Measurements from ENCODE around the gene MYRFL. TPM values are rescaled to one million over a fixed set of nuclear protein-coding genes. Genes with fewer than 3 reads are reported as not detected.
A peak's percentile ranks its signal among the peaks of the same experiment; 100 is the strongest.

Gene MYRFL
- polyA plus RNA-seq, 1 of the 3 experiments (the other 2 are of a cell fraction): not detected

DNA sequence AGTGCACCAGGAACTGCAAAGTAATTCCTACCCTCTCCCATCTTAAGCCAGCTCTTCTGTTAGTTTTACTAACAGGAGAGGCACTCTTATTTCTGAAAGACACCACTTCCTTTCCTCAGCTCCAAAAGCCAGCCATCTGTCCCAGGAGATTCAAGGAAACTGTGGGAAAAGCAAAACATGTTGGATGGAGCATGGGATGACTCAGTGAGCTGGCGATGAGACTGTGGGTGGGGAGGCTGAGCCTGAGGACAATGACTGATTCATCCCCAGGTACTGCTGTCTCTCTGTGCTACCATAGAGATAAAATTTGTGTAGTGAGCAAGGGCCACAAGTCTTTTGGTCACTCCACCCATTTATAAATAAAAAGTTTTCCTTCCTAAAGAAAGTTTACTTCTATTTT, 141.4 kb downstream of the MYRFL start:
- 0% methylated on average over 1 of the region's 1 CpG for WGBS (ENCODE audit: low lambda C conversion rate)
- H4K20me1 ChIP-seq (ENCODE audit: insufficient read depth): no peaks in the 10 kb centered on the region
- no peaks in the 10 kb centered on the region for H3K79me2 ChIP-seq (ENCODE audit: insufficient read depth)
- H3F3A ChIP-seq (replicated peaks; ENCODE audit: insufficient read depth): no peaks in the 10 kb centered on the region
- no peaks in the 10 kb centered on the region for H3K27me3 ChIP-seq (ENCODE audit: insufficient read depth)
- H3K4me2 ChIP-seq: no peak overlapping the region
- peak; percentile 30; the same call in 1 of the 2 replicates for TF ChIP-seq FOSL2 (IDR thresholded peaks at IDR 0.05; ENCODE audit: borderline replicate concordance, low read depth)
- no peak for TF ChIP-seq TCF12 (IDR thresholded peaks at IDR 0.05)
- no peak overlapping the region for H3K4me3 ChIP-seq (ENCODE audit: low read depth in 2 of 2, low read length in 1 of 2)
- no peaks in the 10 kb centered on the region for H3K4me1 ChIP-seq (ENCODE audit: control insufficient read depth in 1 of 2, insufficient read depth in 2 of 2, low read depth in 1 of 2, low read length in 1 of 2)
- ChIA-PET CTCF (no interaction called here), POLR2A (no interaction called here)
- no peaks in the 10 kb centered on the region for H3K9me2 ChIP-seq
- no peak overlapping the region for H3K9ac ChIP-seq
- H3K9me3 ChIP-seq: no peaks in the 10 kb centered on the region
- peak overlapping the region in 1 of 2 experiments; percentile 31; a peak in 2 of 4 replicates for H3K27ac ChIP-seq (ENCODE audit: low read depth in 2 of 2, low read length in 1 of 2)
- no peak for DNase-seq
- H2AFZ ChIP-seq (ENCODE audit: low read depth): peak overlapping the region; percentile 27; the same call in 1 of the 2 replicates
- H3K36me3 ChIP-seq (replicated peaks in 1 of 2; ENCODE audit: control insufficient read depth in 1 of 2, insufficient read depth in 2 of 2, low read length in 1 of 2): no peaks in the 10 kb centered on the region

DNA sequence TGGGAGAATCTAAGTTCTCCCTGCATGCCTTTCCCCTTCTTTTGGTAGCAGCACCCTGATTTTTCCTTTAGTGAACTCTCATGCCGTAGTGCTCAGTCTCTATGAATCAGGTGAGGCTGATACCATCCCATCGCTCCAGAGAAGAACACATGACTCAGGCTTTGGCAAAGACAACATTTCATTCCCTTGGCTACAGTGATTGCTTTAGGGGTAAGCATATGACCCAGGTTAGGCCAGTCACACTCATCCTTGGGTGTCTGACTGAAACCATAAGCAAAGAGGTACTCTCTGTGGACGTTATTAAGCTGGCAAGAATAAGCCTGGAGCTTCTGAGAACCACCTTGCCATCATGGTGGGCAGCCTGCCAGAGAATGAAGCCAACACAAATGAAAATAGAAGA, 141.8 kb downstream of the MYRFL start:
- no peak overlapping the region; the same call in 1 of the 2 replicates for H2AFZ ChIP-seq (ENCODE audit: low read depth)

DNA sequence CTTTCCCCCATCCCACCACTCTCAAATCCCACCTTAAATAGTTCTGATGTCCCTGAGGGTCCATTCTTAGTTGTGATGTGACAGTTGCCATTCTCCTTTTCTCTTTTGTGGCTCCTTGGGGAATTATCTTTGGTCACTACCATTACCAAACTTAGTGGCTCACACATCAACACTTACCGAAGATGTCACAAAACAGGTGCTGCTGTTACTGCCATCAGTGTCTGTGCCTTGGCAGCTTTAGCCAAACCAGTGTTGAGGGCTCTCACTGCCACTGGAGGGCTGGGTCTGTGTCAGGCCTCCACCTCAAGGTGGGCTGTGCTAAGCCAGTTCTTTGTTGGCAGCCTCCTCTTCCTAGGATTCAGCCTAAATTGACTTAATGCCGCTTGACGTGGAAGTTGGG, 144.0 kb downstream of the MYRFL start:
- H2AFZ ChIP-seq (ENCODE audit: low read depth): no peak overlapping the region
- H3K9me3 ChIP-seq: no peaks in the 10 kb centered on the region
- H4K20me1 ChIP-seq (ENCODE audit: insufficient read depth): no peaks in the 10 kb centered on the region
- H3K36me3 ChIP-seq (replicated peaks in 1 of 2; ENCODE audit: control insufficient read depth in 1 of 2, insufficient read depth in 2 of 2, low read length in 1 of 2): no peaks in the 10 kb centered on the region
- H3K4me3 ChIP-seq (ENCODE audit: low read depth in 2 of 2, low read length in 1 of 2): no peak overlapping the region
- no peak overlapping the region for H3K27ac ChIP-seq (ENCODE audit: low read depth in 2 of 2, low read length in 1 of 2)
- H3K4me2 ChIP-seq: no peak overlapping the region
- no peak for DNase-seq
- CTCF ChIA-PET: interaction anchor here (0.9 kb wide), 1 partner anchor 15 kb away, joined by 3 read pairs; no protein-coding TSS in a partner anchor
- no peaks in the 10 kb centered on the region for H3K9me2 ChIP-seq
- H3F3A ChIP-seq (replicated peaks; ENCODE audit: insufficient read depth): no peaks in the 10 kb centered on the region
- no peak overlapping the region for H3K9ac ChIP-seq
- 69% methylated on average over 3 of the region's 3 CpGs for WGBS (ENCODE audit: low lambda C conversion rate)
- H3K79me2 ChIP-seq (ENCODE audit: insufficient read depth): no peaks in the 10 kb centered on the region
- POLR2A ChIA-PET: no interaction called here
- TF ChIP-seq, protein P1, sequence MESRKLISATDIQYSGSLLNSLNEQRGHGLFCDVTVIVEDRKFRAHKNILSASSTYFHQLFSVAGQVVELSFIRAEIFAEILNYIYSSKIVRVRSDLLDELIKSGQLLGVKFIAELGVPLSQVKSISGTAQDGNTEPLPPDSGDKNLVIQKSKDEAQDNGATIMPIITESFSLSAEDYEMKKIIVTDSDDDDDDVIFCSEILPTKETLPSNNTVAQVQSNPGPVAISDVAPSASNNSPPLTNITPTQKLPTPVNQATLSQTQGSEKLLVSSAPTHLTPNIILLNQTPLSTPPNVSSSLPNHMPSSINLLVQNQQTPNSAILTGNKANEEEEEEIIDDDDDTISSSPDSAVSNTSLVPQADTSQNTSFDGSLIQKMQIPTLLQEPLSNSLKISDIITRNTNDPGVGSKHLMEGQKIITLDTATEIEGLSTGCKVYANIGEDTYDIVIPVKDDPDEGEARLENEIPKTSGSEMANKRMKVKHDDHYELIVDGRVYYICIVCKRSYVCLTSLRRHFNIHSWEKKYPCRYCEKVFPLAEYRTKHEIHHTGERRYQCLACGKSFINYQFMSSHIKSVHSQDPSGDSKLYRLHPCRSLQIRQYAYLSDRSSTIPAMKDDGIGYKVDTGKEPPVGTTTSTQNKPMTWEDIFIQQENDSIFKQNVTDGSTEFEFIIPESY (IDR thresholded peaks at IDR 0.05; ENCODE audit: borderline replicate concordance, low read depth): no peak
- TF ChIP-seq, protein P2, sequence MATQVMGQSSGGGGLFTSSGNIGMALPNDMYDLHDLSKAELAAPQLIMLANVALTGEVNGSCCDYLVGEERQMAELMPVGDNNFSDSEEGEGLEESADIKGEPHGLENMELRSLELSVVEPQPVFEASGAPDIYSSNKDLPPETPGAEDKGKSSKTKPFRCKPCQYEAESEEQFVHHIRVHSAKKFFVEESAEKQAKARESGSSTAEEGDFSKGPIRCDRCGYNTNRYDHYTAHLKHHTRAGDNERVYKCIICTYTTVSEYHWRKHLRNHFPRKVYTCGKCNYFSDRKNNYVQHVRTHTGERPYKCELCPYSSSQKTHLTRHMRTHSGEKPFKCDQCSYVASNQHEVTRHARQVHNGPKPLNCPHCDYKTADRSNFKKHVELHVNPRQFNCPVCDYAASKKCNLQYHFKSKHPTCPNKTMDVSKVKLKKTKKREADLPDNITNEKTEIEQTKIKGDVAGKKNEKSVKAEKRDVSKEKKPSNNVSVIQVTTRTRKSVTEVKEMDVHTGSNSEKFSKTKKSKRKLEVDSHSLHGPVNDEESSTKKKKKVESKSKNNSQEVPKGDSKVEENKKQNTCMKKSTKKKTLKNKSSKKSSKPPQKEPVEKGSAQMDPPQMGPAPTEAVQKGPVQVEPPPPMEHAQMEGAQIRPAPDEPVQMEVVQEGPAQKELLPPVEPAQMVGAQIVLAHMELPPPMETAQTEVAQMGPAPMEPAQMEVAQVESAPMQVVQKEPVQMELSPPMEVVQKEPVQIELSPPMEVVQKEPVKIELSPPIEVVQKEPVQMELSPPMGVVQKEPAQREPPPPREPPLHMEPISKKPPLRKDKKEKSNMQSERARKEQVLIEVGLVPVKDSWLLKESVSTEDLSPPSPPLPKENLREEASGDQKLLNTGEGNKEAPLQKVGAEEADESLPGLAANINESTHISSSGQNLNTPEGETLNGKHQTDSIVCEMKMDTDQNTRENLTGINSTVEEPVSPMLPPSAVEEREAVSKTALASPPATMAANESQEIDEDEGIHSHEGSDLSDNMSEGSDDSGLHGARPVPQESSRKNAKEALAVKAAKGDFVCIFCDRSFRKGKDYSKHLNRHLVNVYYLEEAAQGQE (IDR thresholded peaks at IDR 0.05; ENCODE audit: low read depth, low read length): no peak
- H3K27me3 ChIP-seq (ENCODE audit: insufficient read depth): no peaks in the 10 kb centered on the region
- H3K4me1 ChIP-seq (ENCODE audit: control insufficient read depth in 1 of 2, insufficient read depth in 2 of 2, low read depth in 1 of 2, low read length in 1 of 2): no peaks in the 10 kb centered on the region

More for the DNA sequence above, 141.8 kb downstream of the MYRFL start:
- Histone ChIP-seq H4K20me1 (ENCODE audit: insufficient read depth) (no peaks in the 10 kb centered on the region), H3F3A (replicated peaks; ENCODE audit: insufficient read depth) (no peaks in the 10 kb centered on the region), H3K9me2 (no peaks in the 10 kb centered on the region), H3K4me3 (ENCODE audit: low read depth in 2 of 2, low read length in 1 of 2) (no peak overlapping the region), H3K36me3 (replicated peaks in 1 of 2; ENCODE audit: control insufficient read depth in 1 of 2, insufficient read depth in 2 of 2, low read length in 1 of 2) (no peaks in the 10 kb centered on the region), H3K27me3 (ENCODE audit: insufficient read depth) (no peaks in the 10 kb centered on the region), H3K27ac (ENCODE audit: low read depth in 2 of 2, low read length in 1 of 2) (no peak overlapping the region; a peak in 1 of 4 replicates), H3K4me2 (no peak overlapping the region), H3K9ac (no peak overlapping the region), H3K4me1 (ENCODE audit: control insufficient read depth in 1 of 2, insufficient read depth in 2 of 2, low read depth in 1 of 2, low read length in 1 of 2) (no peaks in the 10 kb centered on the region), H3K79me2 (ENCODE audit: insufficient read depth) (no peaks in the 10 kb centered on the region), H3K9me3 (no peaks in the 10 kb centered on the region)
- 27% methylated on average over 3 of the region's 3 CpGs for WGBS (ENCODE audit: low lambda C conversion rate)
- ChIA-PET POLR2A (no interaction called here), CTCF (no interaction called here)
- TF ChIP-seq RAD21 (IDR thresholded peaks at IDR 0.05; ENCODE audit: low read length) (no peak), YY1 (IDR thresholded peaks at IDR 0.05; ENCODE audit: low read depth) (no peak)
- DNase-seq: no peak

All from SK-N-SH (cell line).